IMR-90 (cell line): ENCODE measurements around the gene WIPF1. TPM values are rescaled to one million over a fixed set of nuclear protein-coding genes. Genes with fewer than 3 reads are reported as not detected.

Experiments used
- ATAC-seq: fragments of 200-7000 bp; cut with Tn5 transposase; 2 replicates; pipeline ENCODE4 v1.9.1; 2020; ENCODE audit warnings: low read depth, mild to moderate bottlenecking, moderate library complexity
- BruUV-seq: library from RNA; stranded (reverse); fragments of 400-500 nt; replicated peaks from 2 replicates; lab custom pipeline; 2021; lab: Mats Ljungman, UMichigan
- CTCF ChIA-PET: fragments of 300-600 bp; formaldehyde crosslinking; extraction: SDS; loops from one replicate; lab custom pipeline; 2021; ENCODE audit warnings: antibody characterized with exemption; lab: Yijun Ruan, JAX
- POLR2A ChIA-PET: fragments of 300-600 bp; sonication (Branson Sonifier 250); formaldehyde crosslinking; loops from one replicate; lab custom pipeline; 2022; ENCODE audit warnings: antibody characterized with exemption; ENCODE audit not compliant: unreplicated experiment; lab: Charles Lee
- DNase-seq: peaks from one replicate; pipeline ENCODE4 v3.0.0; 2013
- H2AFZ ChIP-seq: replicated peaks from 2 replicates; pipeline ENCODE3; 2013; ENCODE audit warnings: low read length, mild to moderate bottlenecking; ENCODE audit not compliant: poor library complexity
- H2AK5ac ChIP-seq: 2 replicates; pipeline ENCODE4 v1.6.1; 2013; ENCODE audit warnings: low read depth, low read length, inconsistent platforms
- H2AK9ac ChIP-seq: replicated peaks from 2 replicates; pipeline ENCODE3; 2013; ENCODE audit warnings: mild to moderate bottlenecking, low read depth, low read length, moderate library complexity; ENCODE audit not compliant: poor library complexity
- H2BK120ac ChIP-seq: 2 replicates; pipeline ENCODE4 v1.6.1; 2013; ENCODE audit warnings: low read depth, low read length, inconsistent platforms
- H2BK15ac ChIP-seq: 3 replicates; pipeline ENCODE4 v1.6.1; 2013; ENCODE audit warnings: low read depth, low read length, inconsistent platforms
- H2BK20ac ChIP-seq: 2 replicates; pipeline ENCODE4 v1.6.1; 2013; ENCODE audit warnings: low read depth, mild to moderate bottlenecking, inconsistent platforms, low read length, moderate library complexity
- H2BK5ac ChIP-seq: 2 replicates; pipeline ENCODE4 v1.6.1; 2013; ENCODE audit warnings: mild to moderate bottlenecking, low read depth, low read length, inconsistent platforms; ENCODE audit not compliant: poor library complexity, severe bottlenecking
- H3K14ac ChIP-seq: replicated peaks from 2 replicates; pipeline ENCODE4 v1.6.1; 2013; ENCODE audit warnings: low read depth, low read length, inconsistent platforms
- H3K18ac ChIP-seq: 2 replicates; pipeline ENCODE4 v1.6.1; 2013; ENCODE audit warnings: low read depth, low read length, control low read depth
- H3K23ac ChIP-seq: 2 replicates; pipeline ENCODE4 v1.6.1; 2013; ENCODE audit warnings: low read depth, low read length, inconsistent platforms
- H3K27ac ChIP-seq: 2 replicates; pipeline ENCODE4 v1.5.1; 2013; ENCODE audit warnings: mild to moderate bottlenecking, control low read depth, low read length; ENCODE audit not compliant: insufficient read depth
- H3K27me3 ChIP-seq: 2 replicates; pipeline ENCODE4 v1.6.1; 2013; ENCODE audit warnings: low read length; ENCODE audit not compliant: control insufficient read depth, insufficient read depth
- H3K36me3 ChIP-seq: 2 replicates; pipeline ENCODE4 v1.6.1; 2013; ENCODE audit warnings: low read length, mixed read lengths; ENCODE audit not compliant: control insufficient read depth, insufficient read depth
- H3K4ac ChIP-seq: 2 replicates; pipeline ENCODE4 v1.6.1; 2013; ENCODE audit warnings: low read depth, low read length, inconsistent platforms
- H3K4me1 ChIP-seq: 2 replicates; pipeline ENCODE4 v1.6.1; 2013; ENCODE audit warnings: low read length, mixed read lengths; ENCODE audit not compliant: control insufficient read depth, insufficient read depth
- H3K4me2 ChIP-seq: 2 replicates; pipeline ENCODE4 v1.6.1; 2013; ENCODE audit warnings: low read depth, mild to moderate bottlenecking, control low read depth, low read length, moderate library complexity
- H3K4me3 ChIP-seq: 2 replicates; pipeline ENCODE4 v1.5.1; 2013; ENCODE audit warnings: low read depth, mild to moderate bottlenecking, control low read depth, low read length, moderate library complexity; ENCODE audit not compliant: insufficient read depth
- H3K56ac ChIP-seq: 2 replicates; pipeline ENCODE4 v1.6.1; 2013; ENCODE audit warnings: low read length, inconsistent platforms; ENCODE audit not compliant: insufficient read depth; ENCODE audit errors: extremely low read depth
- H3K79me1 ChIP-seq, 2 experiments: 2 replicates each; pipeline ENCODE4 v1.6.1; 2013; ENCODE audit warnings: low read length in 2 of 2, inconsistent platforms in 1 of 2, low read depth in 1 of 2
- H3K9ac ChIP-seq: 2 replicates; pipeline ENCODE4 v1.6.1; 2013; ENCODE audit warnings: low read depth, low read length, control low read depth
- H3K9me1 ChIP-seq: 2 replicates; pipeline ENCODE4 v1.6.1; 2013; ENCODE audit warnings: low read length, inconsistent platforms; ENCODE audit not compliant: insufficient read depth
- H3K9me3 ChIP-seq: 2 replicates; pipeline ENCODE4 v1.6.1; 2013; ENCODE audit warnings: low read length; ENCODE audit not compliant: control insufficient read depth, insufficient read depth
- H4K20me1 ChIP-seq: 2 replicates; pipeline ENCODE4 v1.6.1; 2013; ENCODE audit warnings: low read length, inconsistent platforms; ENCODE audit not compliant: insufficient read depth
- H4K5ac ChIP-seq: 2 replicates; pipeline ENCODE4 v1.6.1; 2013; ENCODE audit warnings: mild to moderate bottlenecking, low read depth, low read length, control low read depth
- H4K8ac ChIP-seq, 2 experiments: 2 replicates each; pipeline ENCODE4 v1.6.1; 2013; ENCODE audit warnings: low read depth in 2 of 2, low read length in 2 of 2, control low read depth in 1 of 2, inconsistent platforms in 1 of 2
- H4K91ac ChIP-seq: 2 replicates; pipeline ENCODE4 v1.6.1; 2013; ENCODE audit warnings: low read depth, low read length, inconsistent platforms; ENCODE audit not compliant: insufficient read depth
- SMC3 ChIP-seq: fragments of 150-350 bp; IDR thresholded peaks from 2 replicates; pipeline ENCODE4 v1.6.1; 2016; ENCODE audit warnings: low read depth, mild to moderate bottlenecking, antibody characterized with exemption, low read length, moderate library complexity
- dilution Hi-C: fragments of 300-500 bp; cut with HindIII; formaldehyde crosslinking; loops from one replicate; pipeline ENCODE4 v1.14.3; 2018; ENCODE audit warnings: low sequenced_read_pairs; ENCODE audit not compliant: unreplicated experiment
- in situ Hi-C: fragments of 300-500 bp; cut with MboI; formaldehyde crosslinking; loops from 3 replicates; pipeline ENCODE4 v1.14.3; 2019; ENCODE audit warnings: low sequenced_read_pairs, inconsistent platforms, mixed read lengths
- intact Hi-C: fragments of 100-400 bp; cut with micrococcal nuclease; formaldehyde crosslinking; loops from 2 replicates; pipeline ENCODE4 v1.10.0; 2022
- polyA plus RNA-seq, 3 experiments: library from polyadenylated mRNA; depleted of rRNA; stranded (reverse); fragments of >200 nt; gene quantifications; 2 replicates each; pipeline ENCODE4 v1.2.3, GENCODE V29; 2012; ENCODE audit warnings: low replicate concordance in 1 of 3
- total RNA-seq: library from RNA; depleted of rRNA; stranded (reverse); fragments of >200 nt; gene quantifications from 2 replicates; pipeline ENCODE4 v1.2.3, GENCODE V29; 2012

Gene WIPF1
- total and polyA plus RNA-seq, 2 of the 4 experiments (the other 2 are of a cell fraction) = 2.7 to 13.5 TPM

DNA sequence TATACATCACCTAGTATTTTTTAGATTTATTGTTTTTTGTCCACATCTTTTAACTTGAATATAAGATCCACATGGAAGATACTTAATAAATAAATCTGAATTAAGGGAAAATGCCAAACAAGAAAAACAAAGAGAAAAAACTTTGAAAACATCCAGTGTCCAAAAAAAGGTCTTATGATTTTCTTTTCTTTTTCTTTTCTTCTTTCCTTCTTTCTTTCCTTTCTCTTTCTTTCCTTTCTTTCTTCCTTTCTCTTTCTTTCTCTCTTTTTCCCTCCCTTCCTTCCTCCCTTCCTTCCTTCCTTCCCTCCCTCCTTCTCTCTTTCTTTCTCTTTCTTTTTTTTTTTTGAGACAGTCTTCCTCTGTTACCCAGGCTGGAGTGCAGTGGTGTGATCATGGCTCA lies 29.6 kb upstream of the WIPF1 start:
- H2BK120ac ChIP-seq = no peak overlapping the region
- no peak for DNase-seq
- no TSS peak for BruUV-seq
- H3K4ac ChIP-seq = no peak overlapping the region
- TF ChIP-seq SMC3 = no peak
- no peak overlapping the region for H2AK5ac ChIP-seq
- no peak overlapping the region for H3K4me2 ChIP-seq
- no peak overlapping the region for H3K23ac ChIP-seq
- H3K9ac ChIP-seq = no peak overlapping the region
- no peaks in the 10 kb centered on the region for H3K27me3 ChIP-seq
- intact Hi-C loops (loop anchor here (5.0 kb wide), 1 partner anchor 50 kb away; no protein-coding TSS in a partner anchor), in situ Hi-C loops (no loop called here), dilution Hi-C loops (no loop called here)
- ChIA-PET CTCF (no interaction called here), POLR2A (no interaction called here)
- no peak overlapping the region for H4K5ac ChIP-seq
- H3K27ac ChIP-seq = no peak overlapping the region
- no peak for ATAC-seq
- H4K91ac ChIP-seq = no peak overlapping the region
- no peaks in the 10 kb centered on the region for H3K9me3 ChIP-seq
- no peak overlapping the region for H4K8ac ChIP-seq
- no peak overlapping the region for H3K18ac ChIP-seq
- H2BK20ac ChIP-seq = no peak overlapping the region
- peaks cover 7% of the 10 kb centered on the region for H3K9me1 ChIP-seq
- no peak overlapping the region for H3K56ac ChIP-seq
- peaks cover 3% of the 10 kb centered on the region for H3K4me1 ChIP-seq
- H3K14ac ChIP-seq = no peak overlapping the region
- no peak overlapping the region for H3K4me3 ChIP-seq
- peaks cover 3% of the 10 kb centered on the region; the same call in 1 of the 2 replicates for H4K20me1 ChIP-seq
- H2BK5ac ChIP-seq = no peak overlapping the region
- peaks cover 3 to 32% of the 10 kb centered on the region in 2 experiments; a peak in 3 of 4 replicates for H3K79me1 ChIP-seq
- no peak overlapping the region for H2AK9ac ChIP-seq
- no peak overlapping the region for H2BK15ac ChIP-seq
- H2AFZ ChIP-seq = no peak overlapping the region
- H3K36me3 ChIP-seq = no peaks in the 10 kb centered on the region; the same call in 1 of the 2 replicates
